ENCODE results near the gene ABCA12.

- no peak for TF ChIP-seq YY1 (IDR thresholded peaks at IDR 0.05; ENCODE audit: insufficient read depth, insufficient read length)
- no peak for TF ChIP-seq SUZ12 (IDR thresholded peaks at IDR 0.05; ENCODE audit: extremely low read depth, insufficient read depth, insufficient read length)
- no peak for TF ChIP-seq ZNF274 (IDR thresholded peaks at IDR 0.05; ENCODE audit: low read depth, low read length)
These were observed 104.3 kb downstream of the ABCA12 start for GRCh38 chr2:215034154-215034553.
